Lung (tissue), 12 donors: ENCODE data around the gene GDAP1L1. TPM values are rescaled to one million over a fixed set of nuclear protein-coding genes. Genes with fewer than 3 reads are reported as not detected.

Experiments used
- ATAC-seq: fragments of 200-7000 bp; cut with Tn5 transposase; one replicate; pipeline ENCODE4 v1.9.1; 2020; ENCODE audit warnings: moderate number of reproducible peaks; ENCODE audit not compliant: insufficient read depth, low FRiP score
- DNase-seq, 3 donors: peaks; one replicate each; pipeline ENCODE4 v3.0.0-alpha.2; 2013 to 2017
- H3K27ac ChIP-seq, 2 donors: one replicate each; pipeline ENCODE4 v1.5.1; 2013; ENCODE audit warnings: mild to moderate bottlenecking in 2 of 2, moderate library complexity in 2 of 2, control low read depth in 1 of 2, inconsistent platforms in 1 of 2, low read depth in 1 of 2, low read length in 1 of 2
- H3K27me3 ChIP-seq, 3 donors: one replicate each; pipeline ENCODE4 v1.5.1; 2013; ENCODE audit warnings: low read length in 2 of 3; ENCODE audit not compliant: control insufficient read depth in 3 of 3, insufficient read depth in 3 of 3
- H3K36me3 ChIP-seq, 4 donors: one replicate each; pipeline ENCODE4 v1.5.1; 2013; ENCODE audit warnings: low read length in 4 of 4, mild to moderate bottlenecking in 1 of 4, moderate library complexity in 1 of 4; ENCODE audit not compliant: control insufficient read depth in 4 of 4, insufficient read depth in 4 of 4
- H3K4me1 ChIP-seq, 5 donors: one replicate each; pipeline ENCODE4 v1.5.1; 2013; ENCODE audit warnings: low read length in 5 of 5, mild to moderate bottlenecking in 2 of 5, moderate library complexity in 1 of 5; ENCODE audit not compliant: control insufficient read depth in 5 of 5, insufficient read depth in 5 of 5
- H3K4me3 ChIP-seq: one replicate; pipeline ENCODE4 v1.5.1; 2013; ENCODE audit warnings: mild to moderate bottlenecking, control low read depth, moderate library complexity
- H3K9ac ChIP-seq, 2 donors: one replicate each; pipeline ENCODE4 v1.5.1; 2013; ENCODE audit warnings: low read length in 2 of 2, control low read depth in 1 of 2; ENCODE audit not compliant: insufficient read depth in 1 of 2
- H3K9me3 ChIP-seq, 4 donors: one replicate each; pipeline ENCODE4 v1.5.1; 2013; ENCODE audit warnings: low read length in 3 of 4, mild to moderate bottlenecking in 1 of 4, moderate library complexity in 1 of 4; ENCODE audit not compliant: control insufficient read depth in 4 of 4, insufficient read depth in 3 of 4
- CTCF ChIP-seq: IDR thresholded peaks from 2 replicates; pipeline ENCODE4 v1.5.1; 2012; ENCODE audit warnings: mild to moderate bottlenecking; ENCODE audit errors: control extremely low read depth, extremely low read depth
- WGBS, 2 donors: extraction: QIAGEN DNeasy Blood & Tissue Kit; methylation state at CpG; one replicate each; pipeline ENCODE4 v1.1.7; 2013; 5-methylcytosine and 5-hydroxymethylcytosine counted together
- polyA plus RNA-seq, 2 donors: library from polyadenylated mRNA; stranded (reverse); fragments of 200-250 nt; gene quantifications; one replicate each; pipeline ENCODE4 v1.2.1, GENCODE V29; 2013
- total RNA-seq, 2 donors: library from RNA; depleted of rRNA in 1 of 2; stranded (reverse); fragments of >200 nt in 1 of 2; gene quantifications; one replicate each; pipeline ENCODE4 v1.2.1, GENCODE V29; 2014 to 2021
- donor health status: control.
- donor health status: control.
- donor health status: Bipolar disorder and iron deficiency.
- donor health status: healthy.
- donor health status: DM: yes; HTN: yes; CAD: no.

Gene GDAP1L1
- total and polyA plus RNA-seq, 4 donors = 0.02 to 0.10 TPM; not detected in 2

- Histone ChIP-seq H3K4me3 (no peak overlapping the region), H3K4me1 (peaks cover 0 to 3% (median 0%) of the 10 kb centered on the region in 5 donors), H3K9me3 (no peaks in the 10 kb centered on the region), H3K9ac (no peak overlapping the region), H3K27me3 (peaks cover 0 to 27% (median 14%) of the 10 kb centered on the region in 3 donors), H3K36me3 (no peaks in the 10 kb centered on the region), H3K27ac (no peak overlapping the region)
- no peak for TF ChIP-seq CTCF
- ATAC-seq (no peak), DNase-seq (no peak)
- 43 to 48% methylated on average over 3 of the region's 3 CpGs for WGBS, 2 donors
Observed at GRCh38 chr20:44248410-44248759, 1.3 kb downstream of the GDAP1L1 start.

GRCh38 chr20:44251284-44251683 lies 4.2 kb downstream of the GDAP1L1 start:
- Histone ChIP-seq H3K36me3 (no peaks in the 10 kb centered on the region), H3K4me3 (no peak overlapping the region), H3K9ac (no peak overlapping the region), H3K27ac (no peak overlapping the region), H3K4me1 (peaks cover 0 to 3% (median 0%) of the 10 kb centered on the region in 5 donors), H3K9me3 (no peaks in the 10 kb centered on the region), H3K27me3 (peaks cover 0 to 20% (median 8%) of the 10 kb centered on the region in 3 donors)
- DNase-seq = no peak
- ATAC-seq = no peak
- no peak for TF ChIP-seq CTCF
- WGBS, 2 donors = 61 to 65% methylated on average over 4 of the region's 4 CpGs

GRCh38 chr20:44253528-44253927 lies 6.4 kb downstream of the GDAP1L1 start:
- Histone ChIP-seq H3K4me1 (no peaks in the 10 kb centered on the region), H3K27ac (no peak overlapping the region), H3K9me3 (peaks cover 0 to 2% (median 0%) of the 10 kb centered on the region in 4 donors), H3K36me3 (no peaks in the 10 kb centered on the region), H3K9ac (no peak overlapping the region), H3K4me3 (no peak overlapping the region), H3K27me3 (no peaks in the 10 kb centered on the region)
- WGBS, 2 donors = 82 to 89% methylated on average over 3 of the region's 3 CpGs
- ATAC-seq (no peak), DNase-seq (no peak)
- no peak for TF ChIP-seq CTCF

- no peaks in the 10 kb centered on the region for H3K36me3 ChIP-seq
- no peaks in the 10 kb centered on the region for H3K27me3 ChIP-seq
- H3K9ac ChIP-seq = no peak overlapping the region
- H3K4me3 ChIP-seq = no peak overlapping the region
- H3K9me3 ChIP-seq = peaks cover 0 to 2% (median 0%) of the 10 kb centered on the region in 4 donors
- ATAC-seq (no peak), DNase-seq (no peak)
- no peak overlapping the region for H3K27ac ChIP-seq
- 86 to 92% methylated on average over 8 of the region's 8 CpGs for WGBS, 2 donors
- no peak for TF ChIP-seq CTCF
- H3K4me1 ChIP-seq = no peaks in the 10 kb centered on the region
Observed at GRCh38 chr20:44254073-44254472, 7.0 kb downstream of the GDAP1L1 start.
